HepG2 (cell line): Measurements from ENCODE around the gene KRT82. TPM values are rescaled to one million over a fixed set of nuclear protein-coding genes. Genes with fewer than 3 reads are reported as not detected.

ENCODE experiments used
- ATAC-seq: fragments of 200-7000 bp; cut with Tn5 transposase; 3 replicates; pipeline ENCODE4 v1.9.1; 2020; ENCODE audit warnings: mild to moderate bottlenecking, moderate library complexity
- BruUV-seq: library from RNA; stranded (reverse); fragments of 400-500 nt; replicated peaks from 2 replicates; lab custom pipeline; 2021; lab: Mats Ljungman, UMichigan
- CTCF ChIA-PET: fragments of 300-600 bp; formaldehyde crosslinking; extraction: SDS; loops from one replicate; lab custom pipeline; 2021; ENCODE audit warnings: low total read pairs, inconsistent platforms, low intra/inter-chr PET ratio; lab: Yijun Ruan, JAX
- POLR2A ChIA-PET: fragments of 350-600 bp; sonication (Branson Sonifier 250); formaldehyde crosslinking; loops from one replicate; lab custom pipeline; 2020; ENCODE audit warnings: antibody characterized with exemption, inconsistent platforms; lab: Yijun Ruan, JAX
- DNase-seq: peaks from one replicate; pipeline ENCODE4 v3.0.0-alpha.2; 2015; ENCODE audit warnings: low spot score
- FAIRE-seq: peaks from 3 replicates; lab custom pipeline; 2011; peaks lifted over from hg19 to GRCh38; lab: Jason Lieb, UNC
- H2AFZ ChIP-seq: one replicate; pipeline ENCODE4 v1.6.1; 2011; ENCODE audit warnings: low read length, inconsistent platforms
- H3K27ac ChIP-seq: fragments of 300-600 bp; 3 replicates; pipeline ENCODE4 v1.8.0; 2011; ENCODE audit warnings: mixed run types, mild to moderate bottlenecking, mixed read lengths, low read length, inconsistent platforms; ENCODE audit not compliant: insufficient read depth; ENCODE audit errors: extremely low read length
- H3K27me3 ChIP-seq, 2 experiments: fragments of 200-600 bp in 1 of 2; 2 replicates in 1 of 2; 3 replicates in 1 of 2; pipeline versions ENCODE4 v1.6.0 to v1.8.0; 2011; ENCODE audit warnings: low read length in 2 of 2, mild to moderate bottlenecking in 2 of 2, moderate library complexity in 2 of 2, inconsistent platforms in 1 of 2; ENCODE audit not compliant: insufficient read depth in 2 of 2, control insufficient read depth in 1 of 2
- H3K36me3 ChIP-seq, 2 experiments: fragments of 200-600 bp in 1 of 2; replicated peaks in 1 of 2; 2 replicates in 1 of 2; 3 replicates in 1 of 2; pipeline versions ENCODE4 v1.5.1 to v1.8.0; 2011; ENCODE audit warnings: low read length in 2 of 2, inconsistent platforms in 1 of 2; ENCODE audit not compliant: insufficient read depth in 2 of 2, control insufficient read depth in 1 of 2
- H3K4me1 ChIP-seq: 2 replicates; pipeline ENCODE4 v1.5.1; 2012; ENCODE audit warnings: low read length, inconsistent platforms; ENCODE audit not compliant: insufficient read depth
- H3K4me2 ChIP-seq: 2 replicates; pipeline ENCODE4 v1.6.0; 2011; ENCODE audit warnings: low read depth, low read length, inconsistent platforms
- H3K4me3 ChIP-seq, 3 experiments: fragments of 200-600 bp in 1 of 3; sonication (generic), shearing (Covaris generic) in 1 of 3; replicated peaks in 1 of 3; 2 replicates each; pipeline ENCODE4 v1.5.1; 2011 to 2016; ENCODE audit warnings: low read length in 3 of 3, inconsistent platforms in 2 of 3, low read depth in 2 of 3, mild to moderate bottlenecking in 2 of 3, control low read depth in 1 of 3, mixed read lengths in 1 of 3; ENCODE audit not compliant: insufficient read depth in 1 of 3
- H3K79me2 ChIP-seq: one replicate; pipeline ENCODE4 v1.6.1; 2011; ENCODE audit warnings: low read length, inconsistent platforms; ENCODE audit not compliant: insufficient read depth
- H3K9ac ChIP-seq: 2 replicates; pipeline ENCODE4 v1.6.0; 2011; ENCODE audit warnings: mild to moderate bottlenecking, low read depth, low read length, inconsistent platforms; ENCODE audit not compliant: insufficient read depth
- H3K9me3 ChIP-seq: 2 replicates; pipeline ENCODE4 v1.5.1; 2012; ENCODE audit warnings: mild to moderate bottlenecking, low read length
- H4K20me1 ChIP-seq: 2 replicates; pipeline ENCODE4 v1.6.0; 2011; ENCODE audit warnings: inconsistent platforms, mild to moderate bottlenecking, low read length, moderate library complexity; ENCODE audit not compliant: insufficient read depth
- FOXK1 ChIP-seq: sonication (generic); formaldehyde crosslinking; IDR thresholded peaks from 2 replicates; pipeline ENCODE4 v1.4.0; 2020; ENCODE audit warnings: low read depth, missing genetic modification reagents, borderline replicate concordance
- HINFP ChIP-seq: sonication (generic); formaldehyde crosslinking; IDR thresholded peaks from 2 replicates; pipeline ENCODE4 v1.4.0; 2020; ENCODE audit warnings: low read depth, mild to moderate bottlenecking, missing genetic modification reagents
- WGBS: methylation state at CpG from one replicate; pipeline ENCODE4 v1.1.6; 2017; ENCODE audit warnings: low lambda C conversion rate; 5-methylcytosine and 5-hydroxymethylcytosine counted together
- in situ Hi-C: cut with HindIII; loops from 2 replicates; pipeline ENCODE4 v1.10.0; 2017; ENCODE audit warnings: low pct_unique_long_range_greater_than_20kb; ENCODE audit not compliant: extremely low pct_ligation_motif_present
- intact Hi-C: fragments of 100-400 bp; cut with micrococcal nuclease; formaldehyde crosslinking; loops from one replicate; pipeline ENCODE4 v1.10.0; 2022; ENCODE audit not compliant: unreplicated experiment
- polyA plus RNA-seq, 8 experiments: library from polyadenylated mRNA; depleted of rRNA in 3 of 8; stranded (reverse) in 7 of 8; unstranded in 1 of 8; fragments of >200 nt; fragmentation: Illumina TruSeq in 4 of 8; extraction: Trizol in 4 of 8; gene quantifications; 2 replicates each; pipeline versions ENCODE4 v1.2.1 to v1.2.3, GENCODE V29; 2011 to 2016; ENCODE audit warnings: low read depth in 4 of 8, missing spikeins in 1 of 8, mixed read lengths in 1 of 8; ENCODE audit not compliant: insufficient read depth in 1 of 8
- total RNA-seq, 5 experiments: library from RNA; depleted of rRNA; stranded (reverse); fragments of >200 nt; fragmentation: Illumina TruSeq; extraction: Trizol; gene quantifications; 2 replicates each; pipeline ENCODE4 v1.2.3, GENCODE V29; 2016; ENCODE audit warnings: low read depth in 1 of 5
- TF ChIP-seq, protein P1 (sequence below): sonication (generic); formaldehyde crosslinking; IDR thresholded peaks from 2 replicates; pipeline ENCODE4 v1.5.0; 2020; ENCODE audit warnings: mild to moderate bottlenecking, missing genetic modification reagents
- TF ChIP-seq, protein P2 (sequence below), 2 experiments: fragments of 450-650 bp in 1 of 2; sonication (generic) in 1 of 2; formaldehyde crosslinking; IDR thresholded peaks; 2 replicates each; pipeline versions ENCODE4 v1.5.0 to v1.8.0; 2020 to 2022; ENCODE audit warnings: mild to moderate bottlenecking in 1 of 2, missing genetic modification reagents in 1 of 2
- TF ChIP-seq, protein P3 (sequence below): sonication (generic); formaldehyde crosslinking; IDR thresholded peaks from 2 replicates; pipeline ENCODE4 v1.5.0; 2020; ENCODE audit warnings: missing genetic modification reagents

KRT82 gene
- total and polyA plus RNA-seq, 2 of the 13 experiments (the other 11 are each of a cell fraction or from before 2014, with no cell fraction given): not detected

DNA sequence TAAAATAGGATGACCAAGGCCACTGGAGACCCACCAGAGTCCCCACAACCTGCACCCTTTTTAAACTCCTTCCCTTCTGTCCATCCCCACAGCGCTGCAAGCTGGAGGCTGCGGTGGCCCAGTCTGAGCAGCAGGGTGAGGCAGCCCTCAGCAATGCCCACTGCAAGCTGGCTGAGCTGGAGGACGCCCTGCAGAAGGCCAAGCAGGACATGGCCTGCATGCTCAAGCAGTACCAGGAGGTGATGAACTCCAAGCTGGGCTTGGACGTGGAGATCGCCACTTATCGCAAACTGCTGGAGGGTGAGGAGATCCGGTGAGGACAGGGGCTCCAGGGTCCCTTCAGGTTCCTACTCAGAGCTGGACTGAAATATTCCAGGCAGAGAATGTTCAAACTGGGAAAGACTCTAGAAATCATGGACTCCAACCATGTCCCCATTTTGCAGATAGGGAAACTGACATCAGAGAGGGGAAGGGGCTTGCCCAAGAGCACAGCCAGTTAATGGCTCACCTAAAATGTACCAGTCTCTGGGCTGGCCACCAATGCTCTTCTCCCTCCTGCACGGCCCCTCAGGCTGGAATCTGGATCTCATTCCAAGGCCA is 56.0 kb downstream of the KRT82 start:
- no peak for ATAC-seq
- CTCF ChIA-PET: no interaction called here

More for the DNA sequence above, 56.0 kb downstream of the KRT82 start:
- no peaks in the 10 kb centered on the region for H3K9me3 ChIP-seq
- H3K4me1 ChIP-seq: peaks cover 10% of the 10 kb centered on the region
- BruUV-seq: no TSS peak
- H3K79me2 ChIP-seq: no peaks in the 10 kb centered on the region
- H3K4me3 ChIP-seq: no peak overlapping the region
- H3K9ac ChIP-seq: no peak overlapping the region
- no peak for DNase-seq
- H3K27ac ChIP-seq: no peak overlapping the region
- POLR2A ChIA-PET: no interaction called here
- in situ Hi-C loops: no loop called here
- no peaks in the 10 kb centered on the region for H3K36me3 ChIP-seq
- intact Hi-C loops: loop anchor here (5.0 kb wide), 1 partner anchor 408 kb away; no protein-coding TSS in a partner anchor
- peaks cover 0 to 33% of the 10 kb centered on the region in 2 experiments; a peak in 4 of 5 replicates for H3K27me3 ChIP-seq
- H4K20me1 ChIP-seq: no peaks in the 10 kb centered on the region
- H3K4me2 ChIP-seq: no peak overlapping the region
- FAIRE-seq: no peak
- TF ChIP-seq, protein P1, sequence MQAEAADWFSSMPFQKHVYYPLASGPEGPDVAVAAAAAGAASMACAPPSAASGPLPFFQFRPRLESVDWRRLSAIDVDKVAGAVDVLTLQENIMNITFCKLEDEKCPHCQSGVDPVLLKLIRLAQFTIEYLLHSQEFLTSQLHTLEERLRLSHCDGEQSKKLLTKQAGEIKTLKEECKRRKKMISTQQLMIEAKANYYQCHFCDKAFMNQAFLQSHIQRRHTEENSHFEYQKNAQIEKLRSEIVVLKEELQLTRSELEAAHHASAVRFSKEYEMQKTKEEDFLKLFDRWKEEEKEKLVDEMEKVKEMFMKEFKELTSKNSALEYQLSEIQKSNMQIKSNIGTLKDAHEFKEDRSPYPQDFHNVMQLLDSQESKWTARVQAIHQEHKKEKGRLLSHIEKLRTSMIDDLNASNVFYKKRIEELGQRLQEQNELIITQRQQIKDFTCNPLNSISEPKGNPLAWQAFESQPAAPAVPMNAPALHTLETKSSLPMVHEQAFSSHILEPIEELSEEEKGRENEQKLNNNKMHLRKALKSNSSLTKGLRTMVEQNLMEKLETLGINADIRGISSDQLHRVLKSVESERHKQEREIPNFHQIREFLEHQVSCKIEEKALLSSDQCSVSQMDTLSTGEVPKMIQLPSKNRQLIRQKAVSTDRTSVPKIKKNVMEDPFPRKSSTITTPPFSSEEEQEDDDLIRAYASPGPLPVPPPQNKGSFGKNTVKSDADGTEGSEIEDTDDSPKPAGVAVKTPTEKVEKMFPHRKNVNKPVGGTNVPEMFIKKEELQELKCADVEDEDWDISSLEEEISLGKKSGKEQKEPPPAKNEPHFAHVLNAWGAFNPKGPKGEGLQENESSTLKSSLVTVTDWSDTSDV (CRISPR knock-in tag): no peak
- TF ChIP-seq, protein P2, sequence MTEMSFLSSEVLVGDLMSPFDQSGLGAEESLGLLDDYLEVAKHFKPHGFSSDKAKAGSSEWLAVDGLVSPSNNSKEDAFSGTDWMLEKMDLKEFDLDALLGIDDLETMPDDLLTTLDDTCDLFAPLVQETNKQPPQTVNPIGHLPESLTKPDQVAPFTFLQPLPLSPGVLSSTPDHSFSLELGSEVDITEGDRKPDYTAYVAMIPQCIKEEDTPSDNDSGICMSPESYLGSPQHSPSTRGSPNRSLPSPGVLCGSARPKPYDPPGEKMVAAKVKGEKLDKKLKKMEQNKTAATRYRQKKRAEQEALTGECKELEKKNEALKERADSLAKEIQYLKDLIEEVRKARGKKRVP (CRISPR knock-in tag; IDR thresholded peaks at IDR 0.05): no peak
- TF ChIP-seq FOXK1 (CRISPR knock-in tag): no peak
- TF ChIP-seq, protein P3, sequence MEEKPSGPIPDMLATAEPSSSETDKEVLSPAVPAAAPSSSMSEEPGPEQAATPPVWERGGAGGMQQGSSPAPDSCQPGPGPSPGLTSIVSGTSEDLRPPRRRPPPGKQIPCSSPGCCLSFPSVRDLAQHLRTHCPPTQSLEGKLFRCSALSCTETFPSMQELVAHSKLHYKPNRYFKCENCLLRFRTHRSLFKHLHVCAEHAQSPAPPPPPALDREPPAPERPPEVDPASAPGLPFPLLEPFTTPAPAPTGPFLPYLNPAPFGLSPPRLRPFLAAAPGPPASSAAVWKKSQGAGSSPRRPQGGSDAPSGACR (CRISPR knock-in tag): no peak
- TF ChIP-seq HINFP (CRISPR knock-in tag): no peak
- H2AFZ ChIP-seq: no peak overlapping the region
- WGBS: 56% methylated on average over 5 of the region's 8 CpGs
